HCT116 (cell line): Measurements from ENCODE around the gene SAMD13.

ENCODE experiments used
- CEBPB ChIP-seq: IDR thresholded peaks from 2 replicates; pipeline ENCODE4 v1.6.1; 2012; ENCODE audit warnings: low read depth
- CTCF ChIP-seq, 3 experiments: fragments of 200-600 bp in 1 of 3; sonication (generic) in 1 of 3; IDR thresholded peaks in 2 of 3; conservative IDR thresholded peaks in 1 of 3; 2 replicates each; pipeline ENCODE4 v1.5.1; 2012 to 2017; ENCODE audit warnings: low read depth in 2 of 3, low read length in 2 of 3, antibody characterized with exemption in 1 of 3, borderline replicate concordance in 1 of 3, control low read depth in 1 of 3, mild to moderate bottlenecking in 1 of 3, mixed read lengths in 1 of 3, mixed run types in 1 of 3, moderate library complexity in 1 of 3; ENCODE audit not compliant: insufficient read depth in 1 of 3
- EZH2 ChIP-seq: fragments of 200-600 bp; sonication (generic); IDR thresholded peaks from 2 replicates; pipeline ENCODE4 v1.6.1; 2017; ENCODE audit warnings: antibody characterized with exemption, mixed run types
- EZH2phosphoT487 ChIP-seq: fragments of 200-600 bp; IDR thresholded peaks from 2 replicates; pipeline ENCODE4 v1.6.1; 2018; ENCODE audit warnings: antibody characterized with exemption, borderline replicate concordance
- JUND ChIP-seq: IDR thresholded peaks from 2 replicates; pipeline ENCODE4 v1.6.1; 2012
- MAX ChIP-seq: IDR thresholded peaks from 2 replicates; pipeline ENCODE4 v1.6.1; 2012
- POLR2A ChIP-seq: IDR thresholded peaks from 2 replicates; pipeline ENCODE4 v1.7.0; 2011; ENCODE audit warnings: borderline replicate concordance; ENCODE audit not compliant: insufficient read depth, insufficient read length; ENCODE audit errors: extremely low read depth
- POLR2AphosphoS5 ChIP-seq: IDR thresholded peaks from 2 replicates; pipeline ENCODE4 v1.6.1; 2011; ENCODE audit warnings: mild to moderate bottlenecking, low read depth, low read length, moderate library complexity
- RAD21 ChIP-seq: IDR thresholded peaks from 2 replicates; pipeline ENCODE4 v1.6.1; 2012; ENCODE audit warnings: low read depth, mild to moderate bottlenecking
- SP1 ChIP-seq: IDR thresholded peaks from 2 replicates; pipeline ENCODE4 v1.6.1; 2012; ENCODE audit warnings: low read depth
- YY1 ChIP-seq: IDR thresholded peaks from 2 replicates; pipeline ENCODE4 v1.6.1; 2011; ENCODE audit warnings: low read length, low read depth, moderate library complexity, mild to moderate bottlenecking; ENCODE audit not compliant: insufficient replicate concordance; ENCODE audit errors: extremely low read depth
- ZBTB33 ChIP-seq: IDR thresholded peaks from 2 replicates; pipeline ENCODE4 v1.6.1; 2011; ENCODE audit warnings: mild to moderate bottlenecking, low read length, moderate library complexity; ENCODE audit not compliant: insufficient replicate concordance; ENCODE audit errors: extremely low read depth
- ZFX ChIP-seq: fragments of 450-650 bp; IDR thresholded peaks from 2 replicates; pipeline ENCODE4 v1.6.1; 2017

- TF ChIP-seq POLR2AphosphoS5 (no peak), RAD21 (no peak), CTCF (IDR thresholded peaks at IDR 0.05 in 2 of 3, conservative IDR thresholded peaks at IDR 0.05 in 1 of 3; ENCODE audit: borderline replicate concordance in 1 of 3, insufficient read depth in 1 of 3, low read depth in 2 of 3, low read length in 2 of 3) (no peak), POLR2A (no peak), CEBPB (no peak), ZBTB33 (no peak), MAX (no peak), SP1 (no peak), ZFX (no peak), EZH2 (no peak), YY1 (no peak), JUND (no peak), EZH2phosphoT487 (no peak)
Measured at GRCh38 chr1:84254703-84255238, 46.7 kb upstream of the SAMD13 start.
